GM21723 (cell line): Measurements from ENCODE around the gene ASTN2.
"Not testable (repeated sequence)": the region's sequence is repeated elsewhere in the genome, so short reads cannot be mapped to it uniquely, and the experiment has no call there.

ENCODE experiments used
- ATAC-seq: cut with Tn5 transposase; IDR thresholded peaks from one replicate; pipeline ENCODE4 v1.9.1; 2021; ENCODE audit warnings: mild to moderate bottlenecking, moderate library complexity; ENCODE audit not compliant: unreplicated experiment

Gene ASTN2

DNA sequence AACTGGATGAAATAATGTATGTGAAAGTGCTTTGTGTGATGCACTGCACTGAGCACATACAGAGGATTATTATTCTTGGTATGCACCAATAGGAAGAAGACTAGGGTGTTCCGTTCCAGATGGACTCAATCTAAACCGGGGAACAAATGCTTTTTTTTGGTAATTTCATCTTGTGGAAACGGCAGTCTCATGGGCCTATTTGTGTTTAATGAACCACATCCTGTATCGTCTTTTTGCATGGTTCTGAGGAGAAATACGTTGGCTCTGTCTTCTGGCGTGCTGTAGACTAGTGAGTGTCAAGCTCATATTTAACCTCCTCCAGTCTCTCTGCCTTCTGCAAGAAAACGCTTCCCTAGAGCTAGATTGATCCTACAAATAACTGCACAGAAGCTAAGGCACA lies 697.7 kb downstream of the ASTN2 start:
- ATAC-seq = no peak

DNA sequence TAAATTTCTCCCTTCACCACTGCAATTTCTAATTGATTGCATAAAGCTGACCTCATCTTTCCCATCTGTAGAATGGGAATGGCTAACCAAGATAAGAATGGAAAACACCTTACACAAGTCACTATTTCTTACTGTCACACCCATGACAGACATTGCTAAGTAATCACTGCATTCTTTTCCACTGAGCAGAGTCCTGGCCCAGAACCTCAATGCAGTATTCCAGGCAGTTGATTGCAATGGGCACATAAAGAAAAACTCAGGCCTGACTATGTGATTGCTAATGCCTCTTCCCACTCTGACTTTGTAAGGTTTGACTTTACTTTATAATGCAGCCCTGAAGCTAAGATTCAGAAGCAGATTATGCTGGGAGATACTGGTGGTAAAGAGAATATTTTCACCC lies 698.4 kb downstream of the ASTN2 start:
- no peak for ATAC-seq

DNA sequence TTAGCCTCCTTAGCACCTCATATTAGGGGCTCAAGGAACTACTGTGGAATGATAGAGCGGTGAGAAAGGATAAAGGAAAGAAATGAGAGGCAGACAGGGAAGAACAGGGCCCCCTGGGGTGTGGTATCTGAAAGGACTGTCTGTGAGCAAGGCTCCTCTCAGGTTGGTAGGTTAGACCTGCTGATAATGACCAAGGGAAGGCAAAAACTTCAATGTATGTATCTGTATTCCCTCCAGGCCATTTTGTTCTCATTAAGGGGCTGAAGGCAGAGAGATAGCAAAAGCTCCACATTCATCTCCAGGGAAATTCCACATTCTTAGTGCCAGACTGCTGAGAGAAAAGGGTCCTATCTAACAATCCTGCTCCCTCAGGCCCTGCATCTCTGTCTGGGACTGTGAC lies 699.1 kb downstream of the ASTN2 start:
- no peak for ATAC-seq

DNA sequence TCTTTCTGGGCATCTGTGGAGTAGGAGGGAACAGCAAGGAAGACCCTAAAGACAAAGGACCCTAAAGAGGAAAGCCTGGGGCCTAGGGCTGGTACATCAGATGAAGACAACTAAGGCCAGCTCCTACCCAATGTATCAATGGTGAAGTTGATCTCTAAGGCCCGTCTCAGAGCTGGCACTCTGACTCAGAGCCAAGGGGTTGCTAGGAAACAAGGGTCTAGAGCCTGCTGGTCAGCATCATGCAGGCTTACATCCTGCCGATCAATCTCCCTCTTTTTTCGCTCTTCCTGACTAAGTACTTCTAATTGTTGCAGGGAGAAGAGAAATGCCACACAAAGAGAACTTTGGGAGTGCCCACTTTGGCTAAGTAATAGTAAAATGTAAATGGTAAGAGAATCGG lies 701.6 kb downstream of the ASTN2 start:
- ATAC-seq = no peak

DNA sequence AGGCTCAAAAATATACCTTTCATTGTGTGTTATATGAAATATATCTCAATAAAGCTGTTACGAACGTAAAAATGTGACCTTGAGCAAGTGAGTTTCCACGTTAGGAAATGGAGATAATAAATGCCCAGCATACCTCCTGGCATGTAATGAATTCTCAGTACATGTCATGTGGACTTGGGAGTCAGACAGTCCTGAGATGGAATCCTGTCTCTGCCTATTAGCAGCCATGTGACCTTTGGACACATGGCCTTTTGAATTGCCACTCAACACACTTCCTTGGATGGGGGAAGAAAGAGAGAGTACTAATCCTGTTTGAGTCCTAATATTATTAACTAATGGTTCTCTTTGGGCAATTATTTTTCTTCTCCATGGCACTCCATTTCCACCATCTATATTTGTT lies 702.1 kb downstream of the ASTN2 start:
- ATAC-seq = no peak

DNA sequence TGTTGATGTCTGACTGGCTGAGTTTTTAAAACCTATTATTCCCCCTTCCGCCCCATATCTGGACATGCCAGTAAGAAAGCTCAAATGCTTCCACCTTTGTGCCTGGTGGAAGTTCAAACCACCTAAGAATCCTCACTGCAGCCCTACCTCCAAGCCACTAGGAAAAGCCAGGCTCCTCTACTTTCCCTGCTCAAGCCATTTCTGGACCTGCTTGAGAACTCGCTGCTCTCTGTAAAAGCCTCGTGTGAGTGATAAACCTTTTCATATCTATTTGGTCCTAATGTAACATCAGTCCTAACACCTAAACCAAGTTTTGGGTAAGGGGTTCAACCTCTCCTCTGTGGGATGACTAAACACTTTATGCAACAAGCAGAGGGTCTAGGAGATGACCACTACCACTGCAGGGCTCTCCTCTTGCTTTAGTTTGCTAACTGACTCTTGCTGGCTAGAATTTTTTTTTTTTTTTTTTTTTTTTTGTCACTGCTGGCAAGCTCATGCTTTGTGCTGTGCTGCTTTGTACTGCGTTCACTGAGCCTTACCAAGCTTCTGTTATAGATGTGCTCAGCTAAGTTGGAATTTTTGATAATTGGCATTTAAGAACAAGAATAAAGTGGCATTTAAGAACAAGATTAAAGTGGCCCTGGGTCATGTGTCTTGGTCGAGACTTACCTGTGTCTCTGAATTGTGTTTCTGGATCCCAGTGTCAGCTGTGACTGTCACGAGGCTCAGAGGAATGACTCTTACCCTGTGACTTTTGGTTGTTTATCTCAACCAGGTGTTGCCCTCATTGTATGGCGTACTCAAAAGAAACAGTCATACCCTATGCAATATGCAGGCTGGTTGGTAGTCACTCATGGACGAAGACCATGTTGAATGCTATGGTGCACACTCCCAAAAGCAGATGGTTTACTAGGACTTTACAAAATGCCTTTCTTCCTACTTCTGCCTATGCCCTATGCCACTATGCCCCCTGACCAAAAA lies 708.3 kb downstream of the ASTN2 start:
- no peak for ATAC-seq

DNA sequence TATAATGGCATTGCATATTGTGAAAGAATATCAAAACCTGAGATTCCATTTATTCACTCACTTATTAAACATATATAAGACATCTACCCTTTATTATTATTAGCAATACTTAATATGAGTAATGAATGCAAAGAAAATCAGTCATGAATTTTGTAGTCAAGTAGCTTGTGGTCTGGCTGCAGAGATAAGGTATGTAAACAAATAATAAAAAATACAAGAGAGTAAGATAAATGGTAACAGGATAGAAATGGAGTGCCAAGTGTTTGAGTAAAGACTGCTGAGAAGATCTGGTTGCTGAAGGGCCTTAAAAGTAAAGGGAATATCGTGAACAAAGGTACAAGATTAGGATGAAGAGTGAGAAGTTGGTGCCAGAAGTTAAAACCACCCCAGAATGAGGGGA lies 709.3 kb downstream of the ASTN2 start:
- no peak for ATAC-seq

DNA sequence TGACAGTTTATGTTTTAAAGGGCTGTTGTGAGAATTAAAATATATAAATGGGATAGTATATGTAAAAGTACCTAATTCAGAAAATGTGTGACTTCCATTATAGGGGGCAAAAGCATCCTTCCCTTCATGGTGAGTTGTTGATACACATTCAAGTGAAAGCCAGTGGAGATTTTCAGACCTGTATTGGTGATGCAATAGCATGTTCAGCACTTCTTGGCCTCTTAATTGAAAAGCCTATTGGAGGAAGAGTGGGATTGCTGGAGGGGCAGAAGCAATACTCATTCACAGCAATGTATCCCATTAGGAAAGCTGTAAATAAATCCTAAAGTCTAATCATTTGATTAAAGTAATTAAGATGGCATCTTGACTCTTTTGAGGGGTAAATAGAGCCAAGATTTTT lies 710.4 kb downstream of the ASTN2 start:
- no peak for ATAC-seq

DNA sequence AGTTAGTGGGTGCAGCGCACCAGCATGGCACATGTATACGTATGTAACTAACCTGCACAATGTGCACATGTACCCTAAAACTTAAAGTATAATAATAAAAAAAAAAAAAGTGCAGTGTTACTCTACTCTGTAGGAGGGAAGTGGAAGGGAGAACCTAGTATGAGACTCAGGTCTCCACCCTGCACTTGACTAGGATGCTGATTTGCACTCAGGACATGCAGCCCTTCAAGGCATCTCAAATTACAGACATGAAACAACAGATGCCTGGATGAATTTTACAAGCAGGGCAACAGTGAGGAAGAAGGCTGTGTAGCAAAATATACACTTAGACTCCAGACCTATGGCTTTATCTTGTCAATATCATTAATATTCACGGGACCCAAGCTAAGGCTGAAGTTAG lies 711.2 kb downstream of the ASTN2 start:
- ATAC-seq = no peak

DNA sequence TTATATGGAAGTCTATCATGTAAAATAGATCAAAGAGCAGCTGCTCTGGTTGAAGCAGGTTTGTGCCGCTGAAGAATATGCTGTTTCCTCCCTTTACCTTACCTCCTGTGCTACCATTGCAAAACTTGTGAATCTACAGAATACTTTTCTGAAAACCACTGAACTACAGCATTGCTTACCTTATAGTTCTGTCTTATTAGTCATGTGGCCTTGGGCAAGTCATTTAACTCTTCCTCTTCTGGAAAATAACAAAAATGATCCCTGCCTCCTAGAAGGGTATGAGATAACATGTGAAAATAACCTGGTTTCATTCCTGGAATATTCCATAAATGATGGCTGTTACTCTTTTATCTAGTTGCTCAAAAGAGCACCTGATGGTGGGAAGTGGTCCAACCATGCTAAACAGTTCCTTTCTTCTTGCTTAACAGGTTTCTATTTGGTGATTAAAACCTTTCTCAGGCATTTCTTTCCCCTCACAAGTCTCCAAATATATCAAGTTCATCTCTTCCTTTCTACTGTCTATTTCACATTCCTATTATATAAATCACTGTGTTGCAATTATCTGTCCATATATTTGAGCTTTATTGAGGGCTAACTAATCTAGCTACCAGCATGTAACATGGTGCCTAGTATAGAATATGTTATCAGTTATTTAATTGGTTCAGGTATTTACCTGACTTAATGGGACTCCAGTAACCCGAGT lies 712.8 kb downstream of the ASTN2 start:
- ATAC-seq = no peak

DNA sequence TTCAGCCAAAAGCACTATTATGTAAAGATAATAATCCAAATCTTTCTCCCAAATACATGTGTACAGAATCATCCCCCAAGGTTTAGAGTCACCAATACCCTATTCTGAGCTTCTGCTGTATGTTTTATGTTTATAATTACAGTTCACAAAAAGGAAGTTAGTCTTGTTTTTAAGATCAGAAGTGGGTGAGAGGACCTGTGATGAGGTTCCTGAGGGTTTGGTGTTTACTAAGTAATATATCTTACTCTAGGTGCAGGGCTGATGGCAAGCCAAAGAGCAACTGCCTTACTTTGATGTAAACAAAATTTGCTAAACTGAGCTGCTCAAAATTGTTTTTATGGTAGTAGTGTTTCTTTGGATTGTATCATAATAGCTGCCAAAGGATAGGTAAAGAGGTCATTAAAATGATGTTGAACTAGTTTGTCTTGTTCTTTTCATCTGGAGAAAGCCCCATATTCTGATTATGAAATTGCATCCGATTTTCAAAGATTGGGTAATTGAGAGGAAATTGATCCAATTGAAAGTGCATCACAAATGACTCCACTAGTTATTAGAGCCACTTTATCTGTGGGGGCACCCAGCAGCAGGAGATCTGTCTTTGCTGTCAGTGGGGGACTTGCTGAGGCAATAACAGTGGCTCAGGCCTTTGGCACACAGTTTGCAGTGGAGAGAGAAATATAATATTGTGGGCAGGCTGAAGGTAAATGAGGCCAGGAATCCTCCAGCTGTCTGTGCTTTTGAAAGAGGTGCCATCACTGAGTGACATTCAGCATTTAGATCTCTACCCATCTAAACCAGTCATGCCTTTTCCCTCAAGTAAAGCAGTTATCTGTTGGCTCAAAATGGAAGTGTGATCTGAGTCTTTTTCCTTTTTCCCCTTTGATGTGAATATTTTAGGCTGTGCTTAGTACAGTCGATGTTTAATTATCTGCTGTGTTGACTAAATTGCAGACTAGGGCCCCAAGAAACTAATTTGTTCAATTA lies 713.7 kb downstream of the ASTN2 start:
- ATAC-seq = no peak

DNA sequence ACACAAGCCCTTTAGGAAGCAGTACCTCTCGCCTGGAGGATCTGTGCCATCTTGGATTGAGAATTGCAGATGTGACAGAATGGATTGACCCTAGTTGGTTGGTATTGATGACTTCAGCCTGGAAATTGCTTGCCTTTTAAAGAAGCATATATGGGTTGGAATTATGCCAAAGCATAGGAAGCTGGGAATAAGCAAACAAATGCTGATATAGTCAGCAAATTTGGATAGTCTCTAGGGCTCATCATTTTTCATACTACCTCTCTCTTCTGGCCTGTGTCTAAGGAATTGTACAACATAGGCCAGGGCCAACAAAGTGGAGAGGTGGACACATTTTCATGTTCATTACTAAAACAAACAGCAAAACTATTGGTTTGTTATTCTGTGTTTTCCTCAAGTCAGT lies 714.6 kb downstream of the ASTN2 start:
- no peak for ATAC-seq

DNA sequence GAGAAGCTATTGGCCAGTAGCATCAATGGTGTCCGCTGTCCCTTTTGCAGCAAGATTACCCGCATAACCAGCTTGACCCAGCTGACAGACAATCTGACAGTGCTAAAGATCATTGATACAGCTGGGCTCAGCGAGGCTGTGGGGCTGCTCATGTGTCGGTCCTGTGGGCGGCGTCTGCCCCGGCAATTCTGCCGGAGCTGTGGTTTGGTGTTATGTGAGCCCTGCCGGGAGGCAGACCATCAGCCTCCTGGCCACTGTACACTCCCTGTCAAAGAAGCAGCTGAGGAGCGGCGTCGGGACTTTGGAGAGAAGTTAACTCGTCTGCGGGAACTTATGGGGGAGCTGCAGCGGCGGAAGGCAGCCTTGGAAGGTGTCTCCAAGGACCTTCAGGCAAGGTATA lies 717.0 kb downstream of the ASTN2 start:
- no peak for ATAC-seq

DNA sequence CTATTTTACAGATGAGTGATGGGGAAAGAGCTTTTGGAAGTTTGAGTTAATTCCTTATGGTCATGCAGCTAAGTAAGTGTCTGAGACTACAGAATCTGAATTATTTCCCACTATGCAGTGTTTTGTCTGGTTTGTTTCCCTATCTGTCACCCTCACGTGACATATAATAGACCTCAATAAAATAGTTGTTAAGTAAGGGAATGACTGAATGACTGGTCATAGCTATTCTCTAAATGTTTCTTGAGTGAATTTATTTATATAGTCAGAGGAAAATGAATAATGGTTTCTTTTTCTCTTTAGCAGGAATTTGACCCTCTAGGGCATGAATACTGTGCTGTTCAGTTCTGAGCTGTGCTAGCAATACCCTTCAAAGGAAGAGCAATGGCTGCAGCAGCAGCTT lies 717.5 kb downstream of the ASTN2 start:
- ATAC-seq = no peak

DNA sequence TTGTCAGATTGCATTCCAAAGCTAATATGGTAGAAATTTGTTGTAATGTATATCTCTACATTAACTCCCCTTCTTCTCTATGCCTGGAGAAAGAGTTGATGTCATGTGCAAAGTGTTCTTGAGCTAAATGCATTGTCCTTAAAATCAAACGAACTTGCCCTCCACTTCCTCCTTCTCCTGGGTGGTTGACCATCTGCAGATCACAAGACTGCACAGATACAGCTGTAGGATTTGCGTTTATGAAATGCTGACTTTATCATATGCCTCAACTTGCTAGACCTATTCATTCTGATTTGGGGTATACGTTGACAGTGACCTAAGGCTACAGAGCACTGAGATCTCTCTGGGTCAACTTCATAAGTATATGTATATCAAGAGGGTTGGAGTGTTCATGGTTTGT lies 719.4 kb downstream of the ASTN2 start:
- ATAC-seq = no peak

DNA sequence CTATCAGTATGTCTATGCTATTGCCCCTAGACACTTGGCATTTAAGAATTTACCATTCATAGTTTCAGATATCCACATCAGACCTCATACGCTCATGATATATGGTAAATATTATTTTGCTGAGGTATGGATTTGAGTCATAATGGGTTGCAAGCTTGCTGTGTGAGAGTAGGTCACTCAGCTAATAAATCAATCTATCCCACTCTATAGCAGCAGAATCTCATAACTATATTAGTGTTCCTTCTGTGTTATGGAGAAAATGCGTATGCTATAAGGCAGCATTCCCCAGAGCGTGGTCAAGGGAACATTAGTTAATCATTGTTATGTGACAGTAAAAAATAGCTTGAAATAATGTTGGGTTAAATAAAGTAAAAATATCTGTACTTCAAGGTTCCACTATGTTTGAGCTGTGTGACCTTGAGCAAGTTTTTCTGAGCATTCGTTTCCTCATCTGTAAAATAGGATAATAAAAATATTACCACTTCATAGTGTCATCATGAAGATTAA lies 720.0 kb downstream of the ASTN2 start:
- ATAC-seq = no peak

DNA sequence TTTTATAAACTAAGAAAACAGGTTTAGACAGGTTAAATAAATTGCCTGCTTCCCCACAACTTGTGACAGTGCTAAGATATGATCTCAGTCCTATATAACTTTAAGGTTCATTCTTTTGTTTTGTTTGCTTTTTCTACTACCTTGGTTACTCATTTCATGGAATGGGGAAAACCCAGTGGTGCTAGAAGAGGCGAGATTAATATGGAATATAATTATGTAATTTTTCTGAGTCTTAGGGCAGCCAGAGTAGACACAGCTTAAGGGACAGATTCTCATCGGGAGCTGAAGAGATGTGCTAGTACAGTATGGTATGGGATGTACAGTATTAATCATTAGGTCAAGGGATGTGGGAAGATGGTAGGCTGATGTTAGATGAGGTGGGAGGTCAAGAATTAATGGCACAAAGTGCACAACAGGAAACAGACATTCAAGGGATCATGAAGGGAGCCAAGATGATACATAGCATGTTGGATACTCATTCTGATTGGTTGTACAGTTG lies 721.6 kb downstream of the ASTN2 start:
- ATAC-seq = no peak

DNA sequence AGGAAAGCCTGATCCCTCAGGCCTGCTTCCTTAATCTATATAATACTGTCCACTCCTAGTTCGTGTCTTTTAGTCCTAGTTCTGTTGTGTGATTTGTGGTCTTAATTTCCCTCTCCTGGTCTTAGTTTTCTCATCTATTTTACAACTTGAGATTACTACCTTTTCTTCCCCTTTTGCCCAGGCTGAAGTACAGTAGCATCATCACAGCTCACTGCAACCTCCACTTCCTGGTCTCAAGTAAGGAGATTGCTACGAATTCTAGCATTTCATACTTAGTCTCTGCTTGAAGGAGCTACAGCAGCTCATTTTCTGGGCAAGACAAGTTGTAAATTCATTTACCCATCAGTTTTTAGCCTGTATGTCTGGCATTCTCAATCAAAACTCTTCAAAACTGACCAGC lies 722.2 kb downstream of the ASTN2 start:
- ATAC-seq = no peak

DNA sequence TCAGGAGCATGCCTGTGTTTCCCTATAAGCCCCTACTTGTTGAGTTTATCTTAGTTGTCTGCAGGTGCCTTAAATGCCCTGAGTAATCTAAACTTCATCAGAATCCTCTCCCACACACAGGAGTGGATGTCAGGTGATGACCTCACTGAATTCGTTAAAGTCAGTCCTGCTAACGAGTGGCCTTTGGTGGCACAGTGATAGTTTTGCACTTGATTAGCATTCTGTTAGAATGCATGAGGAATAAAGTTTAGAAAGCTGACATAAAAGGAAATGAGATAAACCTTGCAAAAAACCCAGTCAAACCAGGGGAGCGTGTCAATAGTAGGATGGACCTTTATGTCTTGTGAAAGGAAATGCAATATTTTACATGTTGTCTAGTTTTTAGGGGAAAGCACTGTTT lies 723.2 kb downstream of the ASTN2 start:
- no peak for ATAC-seq

DNA sequence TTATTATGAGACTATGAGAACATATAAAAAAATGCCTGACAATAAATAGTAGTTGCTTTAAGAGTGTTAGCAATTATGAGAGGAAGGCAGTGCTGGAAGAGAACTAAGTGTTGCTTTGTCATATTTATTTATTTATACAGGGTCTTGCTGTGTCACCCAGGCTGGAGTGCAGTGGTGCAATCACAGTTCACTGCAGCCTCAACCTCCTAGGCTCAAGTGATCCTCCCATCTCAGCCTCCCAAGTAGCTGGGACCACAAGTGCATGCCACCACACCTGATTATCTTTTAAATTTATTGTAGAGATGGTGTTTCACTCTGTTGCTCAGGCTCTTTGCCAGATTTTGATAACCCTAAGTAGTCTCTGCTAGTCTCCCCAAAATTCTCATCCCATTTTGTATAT lies 724.1 kb downstream of the ASTN2 start:
- ATAC-seq = not testable (repeated sequence)
